WI38 (cell line): Measurements from ENCODE around the gene TMED6.

ENCODE experiments used
- H3K4me3 ChIP-seq: 2 replicates; pipeline ENCODE4 v1.5.1; 2011; ENCODE audit warnings: low read depth, mild to moderate bottlenecking, control low read depth, low read length
- CTCF ChIP-seq: IDR thresholded peaks from 2 replicates; pipeline ENCODE4 v1.5.1; 2012; ENCODE audit warnings: low read depth, mild to moderate bottlenecking, control low read depth, low read length

TMED6 gene

GRCh38 chr16:69321080-69321479, 30.5 kb downstream of the TMED6 start:
- H3K4me3 ChIP-seq = no peak overlapping the region
- TF ChIP-seq CTCF = no peak

- TF ChIP-seq CTCF = no peak
These were observed 30.9 kb downstream of the TMED6 start for GRCh38 chr16:69320740-69321073.

GRCh38 chr16:69319826-69320739, 31.5 kb downstream of the TMED6 start:
- TF ChIP-seq CTCF = no peak
- no peak overlapping the region for H3K4me3 ChIP-seq

More at GRCh38 chr16:69320740-69321073, 30.9 kb downstream of the TMED6 start:
- H3K4me3 ChIP-seq = no peak overlapping the region

GRCh38 chr16:69319381-69319780, 32.2 kb downstream of the TMED6 start:
- TF ChIP-seq CTCF = no peak
- no peak overlapping the region for H3K4me3 ChIP-seq

- TF ChIP-seq CTCF = no peak
These were observed 32.7 kb downstream of the TMED6 start for GRCh38 chr16:69318911-69319289.

GRCh38 chr16:69318177-69318910, 33.2 kb downstream of the TMED6 start:
- TF ChIP-seq CTCF = no peak
- H3K4me3 ChIP-seq = no peak overlapping the region

More at GRCh38 chr16:69318911-69319289, 32.7 kb downstream of the TMED6 start:
- H3K4me3 ChIP-seq = no peak overlapping the region

- H3K4me3 ChIP-seq = no peak overlapping the region
- TF ChIP-seq CTCF = no peak
These were observed 35.0 kb downstream of the TMED6 start for GRCh38 chr16:69316595-69317034.
